Suppressor macrophage treated with lipopolysaccharide for 4 hours (primary cell): Measurements from ENCODE around the gene P2RY13.
A peak's percentile ranks its signal among the peaks of the same experiment; 100 is the strongest.

Experiments
- DNase-seq: peaks from one replicate; pipeline ENCODE4 v3.0.0-alpha.2; 2020

P2RY13 gene

DNA sequence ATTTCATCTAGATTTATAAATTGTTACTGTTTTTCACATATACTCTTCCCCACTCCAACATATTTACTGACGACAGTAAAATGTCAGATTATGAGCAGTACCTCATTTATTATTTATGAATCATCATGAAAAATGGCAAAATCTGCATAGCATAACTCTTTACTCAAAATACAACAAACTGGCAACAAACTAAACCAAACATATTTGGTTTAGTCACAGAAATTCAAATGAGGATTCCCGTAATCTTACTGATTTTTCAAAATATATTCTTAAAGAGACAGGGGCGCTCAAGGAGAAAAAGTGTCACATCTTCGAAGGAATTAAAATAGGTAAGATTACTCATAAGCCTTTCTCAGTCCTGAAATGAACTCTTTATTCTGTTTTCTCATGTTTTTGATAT is 9.7 kb downstream of the P2RY13 start:
- DNase-seq: no peak

DNA sequence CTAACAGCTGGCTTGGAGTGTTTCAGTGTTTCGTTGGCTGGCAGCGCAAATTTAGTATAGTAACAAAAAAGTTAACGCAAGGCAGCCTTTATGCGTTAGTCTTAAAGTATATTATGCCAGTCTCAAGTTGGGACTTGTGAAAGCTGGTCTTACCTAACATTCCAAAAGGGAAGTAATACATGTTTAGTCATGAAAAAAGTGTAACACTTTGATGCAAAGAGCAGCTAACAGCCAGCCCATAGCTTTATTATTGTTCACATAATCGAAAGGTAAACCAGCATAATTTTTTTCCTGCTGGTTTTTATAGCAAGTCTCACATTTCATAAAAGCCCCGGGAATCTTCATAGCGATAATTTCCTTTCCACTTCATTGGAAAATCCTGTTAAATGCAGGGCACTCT is 10.4 kb downstream of the P2RY13 start:
- peak; percentile 68 for DNase-seq

DNA sequence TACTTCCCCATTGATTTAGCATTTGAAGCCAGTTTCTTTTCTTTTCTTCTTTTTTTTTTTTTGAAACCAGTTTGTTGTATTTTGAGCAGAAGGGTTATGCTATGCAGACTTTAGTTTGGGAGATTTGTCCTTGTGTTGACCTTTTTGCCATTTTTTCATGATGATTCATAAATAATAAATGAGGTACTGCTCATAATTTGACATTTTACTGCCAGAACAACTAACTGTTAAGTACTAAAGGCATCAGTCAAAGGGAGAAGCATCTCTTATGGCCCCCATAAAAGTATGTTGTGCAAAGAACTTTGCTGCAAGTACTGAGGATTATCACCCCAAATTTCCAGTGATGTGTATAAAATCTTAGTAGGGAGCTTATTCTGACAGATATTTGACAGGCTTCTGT is 11.0 kb downstream of the P2RY13 start:
- no peak for DNase-seq

DNA sequence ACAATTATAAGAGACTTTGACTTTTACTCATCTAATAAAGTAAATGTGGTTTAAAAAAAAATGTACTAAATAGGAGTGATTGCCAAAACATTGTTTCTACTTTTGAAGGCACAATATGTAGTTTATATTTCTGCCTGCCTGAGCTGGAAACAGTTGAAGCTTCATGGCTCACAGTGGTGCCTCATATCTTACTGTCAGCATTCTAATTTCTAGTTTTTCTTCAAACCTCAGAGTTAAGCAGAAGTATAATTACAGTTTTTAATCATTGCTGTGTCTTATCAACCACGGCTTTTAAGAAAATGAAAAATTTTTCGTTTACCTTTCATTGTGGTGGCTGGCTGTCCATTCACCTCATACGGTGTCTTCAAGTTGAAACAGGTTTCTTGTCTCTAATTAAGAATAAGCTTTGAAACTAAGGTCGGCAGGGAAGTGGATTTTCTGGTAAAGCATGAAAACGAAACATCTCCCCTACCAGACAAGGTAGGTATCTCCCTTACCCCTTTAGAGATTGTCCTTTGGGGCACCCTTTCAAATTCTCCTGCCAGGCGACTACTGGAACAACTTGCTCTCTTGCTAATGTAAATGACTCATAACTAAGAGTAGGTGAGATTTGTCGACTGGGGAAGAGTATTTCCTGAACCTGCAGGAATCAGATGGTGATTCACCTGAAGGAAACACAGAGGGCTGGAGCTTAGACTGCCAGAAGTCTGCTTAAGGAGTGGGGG is 12.9 kb downstream of the P2RY13 start, which contains the start of gene GPR87:
TSS of gene GPR87 (minus strand) at position 554 of the 725 bp plus-strand sequence. CDS start 16,720 bp downstream, outside the sequence.
- DNase-seq: no peak

DNA sequence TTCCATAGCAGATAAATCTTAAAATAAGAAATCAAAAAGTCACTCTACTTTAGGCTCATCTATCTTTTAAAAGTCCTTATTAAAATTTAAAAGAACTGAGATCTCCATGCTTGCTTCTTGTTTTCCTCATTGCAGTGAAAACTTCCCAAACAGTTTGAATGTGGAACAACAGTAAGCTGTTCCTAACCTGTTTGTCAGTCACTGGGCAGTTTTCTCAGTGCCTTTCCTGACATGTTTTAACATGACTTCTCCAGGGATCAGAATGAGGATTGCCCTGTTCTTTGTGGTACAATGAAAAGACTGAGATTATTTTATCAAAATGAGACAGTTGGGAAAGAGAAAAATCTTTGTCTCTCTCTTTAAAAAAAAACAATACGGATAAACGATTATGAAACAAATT is 13.5 kb downstream of the P2RY13 start:
- no peak for DNase-seq

DNA sequence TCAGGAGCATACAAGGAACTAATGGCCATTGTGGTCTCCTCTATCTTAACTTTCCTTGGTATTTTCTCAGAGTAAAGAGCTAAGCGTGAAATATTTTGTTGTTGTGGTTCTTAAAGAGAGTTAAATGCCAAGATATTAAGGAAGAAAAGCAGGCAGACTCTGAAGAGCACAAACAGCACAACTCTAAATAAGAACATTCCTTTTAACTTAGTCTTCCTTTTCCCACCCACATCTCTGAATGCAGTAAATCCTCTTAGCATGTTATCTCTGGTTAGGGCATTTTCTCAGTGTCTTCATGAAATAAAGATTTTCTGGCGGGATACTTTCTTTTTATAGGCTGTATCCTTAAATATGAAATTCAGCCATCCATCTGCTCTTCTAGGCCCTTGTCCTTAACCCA is 14.2 kb downstream of the P2RY13 start:
- no peak for DNase-seq

DNA sequence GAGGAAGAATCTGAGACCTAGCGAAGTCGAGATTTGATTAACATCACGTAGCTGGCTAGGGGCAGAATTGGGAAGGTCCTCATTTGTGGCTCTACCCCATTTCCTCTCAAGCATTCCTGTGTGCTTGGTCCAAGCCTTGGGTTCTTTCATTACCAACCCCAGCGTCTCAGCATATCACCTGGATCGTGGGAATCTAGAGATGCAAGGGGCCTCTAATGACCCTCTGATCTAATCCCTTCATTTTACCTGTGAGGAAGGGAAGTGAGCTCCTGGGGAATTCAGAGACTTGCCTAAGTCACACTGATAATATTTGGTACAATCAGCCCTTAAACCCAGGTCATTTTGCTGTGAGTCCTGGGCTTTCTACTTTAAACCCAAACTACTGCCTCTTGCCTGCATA is 14.8 kb downstream of the P2RY13 start:
- no peak for DNase-seq

DNA sequence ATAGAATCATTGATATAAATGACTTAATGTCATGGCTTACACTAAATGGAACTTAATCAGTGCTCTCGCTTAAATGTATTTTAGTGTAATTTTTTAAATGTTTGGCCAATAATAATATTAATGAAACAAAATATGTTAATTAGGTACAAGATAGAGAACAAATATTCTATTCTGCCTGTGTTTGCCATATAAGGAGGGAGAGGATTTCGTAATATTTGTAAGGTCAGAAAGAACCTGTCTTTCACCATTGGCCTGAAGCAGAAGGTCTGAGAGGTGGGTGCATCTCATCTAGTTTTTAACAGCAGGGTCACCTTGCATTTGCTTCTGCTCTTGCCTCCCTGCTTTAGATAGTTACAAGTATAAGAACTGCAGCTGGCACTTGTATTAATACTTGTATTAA is 15.2 kb downstream of the P2RY13 start:
- no peak for DNase-seq

DNA sequence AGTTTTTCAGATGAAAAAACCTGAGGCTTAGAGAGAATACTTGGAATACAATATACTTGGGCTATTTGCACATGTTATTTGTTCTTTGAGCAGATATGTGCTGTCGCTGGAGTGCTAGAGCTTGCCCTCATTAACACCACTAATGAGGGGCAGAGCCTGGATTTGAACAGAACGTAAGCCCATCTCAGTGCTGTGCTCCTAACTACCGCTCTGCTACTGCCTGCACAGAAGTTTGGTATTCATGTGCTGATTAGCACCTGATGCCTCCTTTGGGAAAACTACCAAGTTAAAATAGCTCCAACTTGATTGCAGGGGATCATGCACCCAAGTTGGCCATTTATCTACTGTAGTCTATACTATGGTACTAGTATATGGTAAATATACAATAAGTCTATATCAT is 16.4 kb downstream of the P2RY13 start:
- no peak for DNase-seq

DNA sequence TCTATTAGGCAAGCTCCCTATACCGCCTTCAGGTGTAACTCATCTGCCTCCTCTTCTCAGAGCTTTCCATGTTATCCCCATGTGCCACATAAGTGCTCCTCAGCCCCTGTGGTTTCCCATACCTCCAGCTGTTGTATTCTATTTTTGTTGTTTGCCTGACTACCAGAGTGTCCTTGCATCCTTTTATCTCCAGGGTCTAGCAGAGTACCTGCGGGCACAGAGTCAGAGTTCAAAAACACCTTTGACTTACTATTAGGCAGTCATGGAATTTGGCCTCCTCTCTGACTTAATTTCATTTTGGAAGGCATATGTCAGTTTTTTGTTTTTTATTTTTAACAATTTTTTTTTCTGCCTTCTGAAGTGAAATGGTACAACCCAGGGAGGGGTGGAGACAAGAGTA is 19.8 kb downstream of the P2RY13 start:
- no peak for DNase-seq

DNA sequence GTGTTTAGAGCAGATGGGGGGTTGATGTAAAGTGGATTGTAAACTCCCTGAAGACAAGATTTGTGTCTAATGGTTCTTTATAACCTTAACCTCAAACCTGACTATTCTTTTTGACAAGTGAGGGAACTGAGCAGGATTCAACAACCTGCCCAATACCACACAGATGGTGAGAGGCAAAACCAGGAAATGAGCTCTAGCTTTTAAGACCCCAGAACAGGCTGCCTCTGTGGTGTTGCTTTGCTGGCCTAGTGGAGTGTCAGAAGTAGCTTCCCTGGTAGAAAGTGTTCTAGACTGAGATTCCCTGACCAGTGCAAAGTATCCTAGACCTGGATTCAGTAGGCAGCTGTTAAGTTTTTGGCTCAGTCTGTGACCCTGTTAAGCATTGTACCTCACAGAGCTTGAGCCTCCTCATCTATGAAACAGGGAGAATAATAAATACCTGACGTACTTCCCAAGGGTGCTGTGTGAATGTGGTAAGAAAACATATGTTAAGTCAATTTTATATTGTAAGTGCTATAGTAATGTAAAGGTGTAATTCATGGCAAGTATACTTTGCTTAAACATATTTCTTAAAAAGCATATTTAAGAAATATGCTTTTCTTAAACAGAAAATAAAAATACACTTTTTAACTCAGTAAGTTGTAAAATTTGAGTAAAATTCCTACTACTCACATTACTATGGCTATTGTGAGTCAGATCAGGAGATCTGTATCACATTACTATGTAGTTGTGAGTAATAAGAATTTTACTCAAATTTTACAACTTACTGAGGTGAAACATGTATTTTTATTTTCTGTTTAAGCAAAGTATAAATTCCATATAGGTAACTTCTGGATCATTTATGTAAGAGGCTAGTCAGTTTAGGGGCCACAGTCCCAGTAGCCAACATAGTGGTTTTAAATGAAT is 21.5 kb downstream of the P2RY13 start:
- DNase-seq: no peak

DNA sequence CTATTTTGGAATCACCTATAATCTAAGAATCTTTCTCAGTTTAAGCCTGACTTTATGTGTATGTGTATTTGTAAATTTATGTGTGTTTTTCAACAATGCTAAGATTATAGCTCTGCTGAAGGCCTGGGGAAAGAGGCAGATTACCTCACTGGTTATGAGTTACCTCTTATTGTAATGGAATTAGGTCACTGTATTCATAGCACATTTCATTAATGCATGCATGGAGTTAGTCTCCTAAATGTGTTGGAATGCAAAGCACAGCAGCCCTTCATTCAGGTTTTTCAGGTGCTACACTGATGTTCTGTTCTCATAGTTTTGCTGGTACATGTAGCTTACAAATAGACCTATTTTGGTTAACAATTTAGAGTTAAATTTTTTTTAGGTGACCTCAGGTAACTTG is 22.2 kb downstream of the P2RY13 start:
- no peak for DNase-seq

DNA sequence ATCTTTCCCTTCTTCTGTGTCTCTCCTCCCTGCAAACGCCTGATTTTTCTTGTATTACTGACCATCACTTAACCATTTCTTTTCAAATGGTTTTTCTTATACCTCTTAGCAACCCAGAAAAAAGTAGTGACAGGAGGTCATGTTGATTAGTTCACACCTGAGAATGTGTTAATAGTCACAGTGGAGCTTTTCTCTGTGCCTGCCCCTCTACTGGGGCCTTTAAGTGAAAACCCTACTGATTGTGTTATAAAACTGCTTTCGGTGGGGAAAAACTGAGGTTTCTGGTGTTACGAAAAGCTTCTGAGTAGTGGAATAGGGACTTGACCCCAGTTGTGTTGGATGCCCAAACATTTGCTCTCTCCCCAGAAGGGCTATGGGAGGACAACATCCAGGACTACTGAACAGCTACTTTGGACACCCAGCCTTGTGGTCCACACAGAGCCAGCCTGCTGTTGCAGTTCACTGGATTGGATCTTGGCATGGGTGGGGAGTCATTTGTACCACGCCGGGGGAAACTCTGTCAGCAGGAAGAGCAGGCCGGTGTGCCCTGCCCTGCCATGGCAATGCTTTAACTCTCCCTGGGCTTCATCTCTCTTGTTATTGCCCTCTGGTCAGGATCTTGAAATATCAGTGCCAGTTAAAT is 23.1 kb downstream of the P2RY13 start:
- no peak for DNase-seq

DNA sequence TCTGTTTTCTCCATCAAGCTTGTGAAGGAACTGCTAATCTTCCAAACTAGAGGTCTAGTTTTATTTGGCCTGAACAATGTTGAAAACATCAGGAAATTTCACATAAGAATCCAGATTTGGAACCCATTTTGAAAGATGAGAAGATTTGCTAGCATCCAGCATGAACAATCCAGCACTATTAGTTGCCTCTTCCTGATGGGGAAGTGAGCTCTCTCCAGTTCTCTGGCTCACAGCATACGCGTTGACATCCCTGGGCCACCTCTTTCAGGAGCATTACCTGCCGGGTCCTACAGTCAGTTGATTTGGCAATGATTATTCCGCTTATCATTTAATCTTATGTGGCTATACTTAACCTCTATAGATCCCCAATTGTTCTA is 23.6 kb downstream of the P2RY13 start:
- DNase-seq: no peak

DNA sequence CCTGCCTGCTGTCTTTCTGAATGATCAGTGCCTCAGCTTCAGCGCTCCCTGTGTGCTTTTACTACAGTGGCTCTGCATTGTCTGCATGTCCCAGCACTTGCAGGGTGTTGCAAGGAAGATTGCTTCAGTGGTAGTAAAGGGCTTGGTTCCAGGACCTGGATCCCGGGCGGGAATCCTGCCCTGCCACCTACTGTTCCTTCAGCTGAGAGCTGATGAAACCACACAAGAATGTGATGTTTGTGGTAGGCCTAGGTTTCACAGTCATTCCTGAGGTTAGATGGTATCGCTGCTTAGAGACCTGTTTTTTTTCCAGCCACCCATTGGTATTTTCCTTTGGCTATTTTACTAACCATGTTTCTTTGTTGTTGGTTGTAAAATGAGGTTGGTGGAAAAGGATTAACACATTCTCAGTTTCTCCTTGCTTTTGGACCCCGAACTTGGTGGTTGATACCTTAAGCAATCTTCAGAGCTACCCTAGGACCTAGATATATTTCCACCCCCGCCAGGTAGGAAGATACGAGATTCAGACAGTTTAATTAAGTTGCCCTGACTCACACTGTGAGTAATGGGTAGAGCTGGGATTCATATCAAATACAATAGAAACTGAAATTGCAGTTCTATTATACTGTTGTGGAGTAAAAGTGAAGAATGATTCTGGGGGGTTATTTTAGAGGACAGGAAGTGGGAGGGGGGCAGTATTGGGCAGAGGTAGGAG is 24.1 kb downstream of the P2RY13 start:
- DNase-seq: no peak

DNA sequence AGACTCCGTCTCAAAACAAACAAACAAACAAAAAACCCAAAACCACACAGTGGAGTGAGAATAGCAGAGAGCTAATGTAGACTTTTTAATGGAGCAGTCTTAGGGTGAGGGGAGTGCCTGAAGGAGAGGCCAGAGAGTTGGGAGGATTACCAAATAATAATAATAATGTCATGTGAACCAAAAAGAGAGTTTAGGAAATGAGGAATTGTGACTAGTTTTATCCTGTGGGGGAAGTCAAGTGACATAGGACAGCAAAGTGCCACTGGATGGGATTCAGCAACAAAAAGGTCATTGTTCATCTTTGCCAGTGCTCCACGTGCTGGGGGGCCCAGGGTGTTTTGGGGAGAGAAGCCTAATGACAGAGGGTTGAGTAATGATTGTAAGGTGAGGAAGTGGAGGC is 25.6 kb downstream of the P2RY13 start:
- peak; percentile 28 for DNase-seq

DNA sequence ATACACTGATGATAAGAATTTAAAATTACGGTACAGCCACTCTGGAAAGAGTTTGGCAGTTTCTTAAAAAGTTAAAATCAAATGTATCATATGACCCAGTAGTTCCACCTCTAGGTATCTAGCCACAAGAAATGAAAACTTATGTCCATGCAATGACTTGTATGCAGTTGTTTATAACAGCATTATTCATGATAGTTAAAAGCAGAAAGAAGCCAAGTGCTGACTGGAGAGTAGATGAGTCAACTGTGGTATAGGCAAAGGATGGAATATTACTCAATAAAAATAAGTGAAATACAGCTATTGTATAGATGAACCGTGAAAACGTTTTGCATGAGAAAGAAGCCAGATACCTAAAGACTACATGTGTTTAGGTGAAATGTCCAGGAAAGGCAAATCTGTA is 27.6 kb downstream of the P2RY13 start:
- DNase-seq: peak; percentile 34

DNA sequence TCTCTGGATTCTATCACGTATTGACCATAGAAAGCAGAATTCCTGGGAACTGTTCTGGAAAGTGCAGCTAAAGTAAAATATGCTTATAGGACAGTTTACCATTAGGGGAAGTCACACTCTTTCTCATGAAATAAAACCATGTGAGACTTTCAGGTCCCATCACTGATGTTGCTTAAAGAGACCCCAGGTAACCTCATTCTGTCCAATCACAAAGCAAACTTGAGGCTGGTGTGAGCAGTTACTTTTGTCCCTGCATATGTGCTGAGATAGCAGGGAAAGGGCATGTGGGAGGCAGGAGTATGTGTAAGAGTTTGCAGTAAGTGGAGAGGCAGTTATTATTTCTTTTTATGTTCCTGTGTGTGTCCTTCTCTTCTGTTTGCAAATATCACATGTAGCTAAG is 28.8 kb downstream of the P2RY13 start:
- no peak for DNase-seq

DNA sequence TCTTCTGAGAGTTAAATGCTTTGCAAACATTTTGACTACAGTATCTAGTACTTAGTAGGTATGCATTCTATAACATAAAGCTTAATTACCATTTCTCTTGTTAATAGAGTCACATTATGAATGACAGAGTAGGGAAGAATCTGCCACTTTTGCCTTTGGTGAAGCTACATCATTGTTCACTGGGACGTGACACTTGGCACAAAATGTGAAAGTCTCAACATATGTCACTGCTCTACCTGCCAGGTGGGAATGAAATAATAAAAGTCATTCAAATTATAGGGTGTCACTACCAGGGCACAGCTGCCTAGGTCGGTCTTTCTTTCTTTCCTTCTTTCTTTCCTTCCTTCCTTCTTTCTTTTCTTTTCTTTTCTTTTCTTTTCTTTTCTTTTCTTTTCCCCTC is 30.3 kb downstream of the P2RY13 start:
- DNase-seq: no peak

DNA sequence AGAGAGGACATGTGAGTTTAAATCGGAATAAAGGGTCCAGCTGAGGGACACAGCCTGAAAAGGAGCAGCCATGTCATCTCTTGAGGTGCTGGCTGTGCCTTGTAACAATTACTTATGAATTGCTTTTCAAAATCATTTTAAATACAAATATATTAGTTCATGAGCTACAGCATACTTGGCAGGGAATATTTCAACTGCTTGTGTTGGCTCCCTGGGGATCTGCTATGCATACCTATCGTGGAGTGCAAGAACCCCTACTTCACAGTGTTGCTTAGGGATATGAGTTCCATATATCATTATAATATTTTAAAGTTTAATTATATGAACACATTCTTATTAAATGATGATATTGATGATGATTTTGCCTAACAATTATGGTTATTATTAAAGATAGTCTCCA is 31.9 kb downstream of the P2RY13 start:
- DNase-seq: no peak

DNA sequence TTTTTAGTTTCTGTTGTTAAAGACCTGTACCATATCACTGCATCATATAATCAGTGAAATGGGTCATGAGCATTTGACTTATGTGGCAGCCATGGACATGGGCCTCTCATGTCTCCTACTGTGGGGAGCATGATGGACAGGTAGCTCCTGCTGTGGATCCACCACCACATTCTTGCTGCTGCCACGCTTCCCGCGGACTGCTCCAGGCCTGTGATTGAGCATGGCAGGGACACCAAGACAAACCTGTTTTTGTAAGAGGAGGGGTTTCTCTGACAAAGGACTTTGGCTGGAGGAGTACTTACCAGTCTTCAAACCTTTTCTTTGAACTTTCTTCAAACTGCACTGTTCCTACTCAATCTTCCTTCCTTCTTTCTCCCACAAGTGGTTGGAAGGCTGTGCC is 33.1 kb downstream of the P2RY13 start:
- no peak for DNase-seq

DNA sequence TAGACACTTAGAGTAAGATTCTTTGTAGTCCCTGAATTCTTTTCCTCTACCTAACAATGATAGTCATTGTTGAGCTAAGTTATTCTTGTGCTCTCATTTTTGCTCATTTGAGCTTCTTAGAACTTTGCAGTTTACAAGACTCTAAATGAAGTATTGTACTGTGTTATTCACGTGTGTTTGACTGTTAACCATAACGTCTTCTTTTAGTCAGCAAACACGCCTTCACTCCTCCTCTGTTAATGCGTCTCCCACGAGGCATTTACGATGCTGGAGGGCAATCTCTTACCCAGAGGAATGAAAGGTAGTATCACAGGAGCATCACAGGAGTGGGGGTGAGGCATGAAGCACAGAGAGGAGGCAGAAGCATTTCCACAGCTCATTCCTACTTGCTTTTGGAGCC is 36.2 kb downstream of the P2RY13 start:
- no peak for DNase-seq

DNA sequence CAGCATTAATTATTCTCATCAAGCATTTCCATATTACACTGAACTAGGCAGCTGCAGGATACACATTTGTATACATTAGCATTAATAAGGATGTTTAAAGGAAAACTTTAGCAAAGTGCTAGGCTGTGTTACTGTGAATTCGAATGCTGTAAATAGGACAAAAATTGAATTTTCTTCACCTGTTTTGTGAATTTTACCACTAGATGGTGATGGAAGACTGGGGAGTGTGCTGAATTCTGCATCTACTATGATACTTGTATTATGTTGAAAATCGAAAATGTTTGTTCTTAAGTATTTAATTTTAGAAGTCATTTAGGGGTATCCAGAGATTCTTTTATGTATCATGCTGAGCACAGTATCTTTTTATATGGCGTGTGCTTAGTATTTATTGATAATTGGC is 38.7 kb downstream of the P2RY13 start:
- peak; percentile 48 for DNase-seq
